Endodermal cell (in vitro differentiated cells): ENCODE measurements around the gene VAV2. TPM values are rescaled to one million over a fixed set of nuclear protein-coding genes. Genes with fewer than 3 reads are reported as not detected.

Experiments
- DNase-seq: peaks from one replicate; pipeline ENCODE4 v3.0.0-alpha.2; 2017
- H3K27ac ChIP-seq: 2 replicates; pipeline ENCODE4 v1.5.1; 2013; ENCODE audit warnings: mild to moderate bottlenecking, low read depth, low read length, moderate library complexity
- H3K27me3 ChIP-seq: 2 replicates; pipeline ENCODE4 v1.6.1; 2013; ENCODE audit warnings: mild to moderate bottlenecking, low read length, moderate library complexity; ENCODE audit not compliant: insufficient read depth, control insufficient read depth, poor library complexity, severe bottlenecking
- H3K36me3 ChIP-seq: 2 replicates; pipeline ENCODE4 v1.7.0; 2013; ENCODE audit warnings: mild to moderate bottlenecking, low read length, moderate library complexity; ENCODE audit not compliant: control insufficient read depth, insufficient read depth
- H3K4me1 ChIP-seq: one replicate; pipeline ENCODE4 v1.7.0; 2013; ENCODE audit warnings: low read length; ENCODE audit not compliant: control insufficient read depth, insufficient read depth
- H3K4me3 ChIP-seq: 2 replicates; pipeline ENCODE4 v1.5.1; 2013; ENCODE audit warnings: mild to moderate bottlenecking, low read length, moderate library complexity
- H3K9ac ChIP-seq: 2 replicates; pipeline ENCODE4 v1.6.1; 2013; ENCODE audit warnings: mild to moderate bottlenecking, low read length, moderate library complexity; ENCODE audit not compliant: poor library complexity, severe bottlenecking; ENCODE audit errors: extremely low read depth
- H3K9me3 ChIP-seq: 2 replicates; pipeline ENCODE4 v1.6.1; 2013; ENCODE audit warnings: mild to moderate bottlenecking, low read length, moderate library complexity; ENCODE audit not compliant: control insufficient read depth
- H3K27ac Mint-ChIP-seq: 2 replicates; pipeline ENCODE4 v1.8.0; 2020; ENCODE audit warnings: mixed read lengths
- H3K27me3 Mint-ChIP-seq: 2 replicates; pipeline ENCODE4 v1.8.0; 2021; ENCODE audit warnings: mild to moderate bottlenecking, mixed read lengths; ENCODE audit not compliant: insufficient read depth
- H3K36me3 Mint-ChIP-seq: 2 replicates; pipeline ENCODE4 v1.8.0; 2020; ENCODE audit warnings: low read depth, mixed read lengths
- H3K4me1 Mint-ChIP-seq: 2 replicates; pipeline ENCODE4 v1.8.0; 2020; ENCODE audit warnings: mixed read lengths
- H3K4me3 Mint-ChIP-seq: 2 replicates; pipeline ENCODE4 v1.8.0; 2020; ENCODE audit warnings: mild to moderate bottlenecking, moderate library complexity, mixed read lengths
- H3K9me3 Mint-ChIP-seq: 2 replicates; pipeline ENCODE4 v1.8.0; 2020; ENCODE audit warnings: mild to moderate bottlenecking, mixed read lengths
- CTCF ChIP-seq: fragments of 200-600 bp; sonication (generic); conservative IDR thresholded peaks from 2 replicates; pipeline ENCODE4 v1.5.0; 2021; ENCODE audit warnings: antibody characterized with exemption, mild to moderate bottlenecking
- WGBS, 2 experiments: methylation state at CpG; one replicate each; pipeline versions ENCODE4 v1.1.5 to v1.1.7; 2013; ENCODE audit warnings: missing lambda C conversion rate in 2 of 2, mixed read lengths in 1 of 2; ENCODE audit not compliant: insufficient coverage in 1 of 2, insufficient read length in 1 of 2; 5-methylcytosine and 5-hydroxymethylcytosine counted together
- total RNA-seq, 2 donors: library from RNA; stranded (reverse); fragmentation: NEBNext Ultra II Directional in 1 of 2; extraction: Animal tissue kit (Norgen Biotek cat#: 25700) in 1 of 2; gene quantifications; 2 replicates in 1 of 2; 3 replicates in 1 of 2; pipeline ENCODE4 v1.2.1, GENCODE V29; 2021

VAV2 gene
- total RNA-seq, 2 donors from 2014 or later: 29.8 to 35.9 TPM

GRCh38 chr9:133876144-133876543 is 116.0 kb downstream of the VAV2 start:
- peak; percentile 77 for TF ChIP-seq CTCF
- no peaks in the 10 kb centered on the region for H3K36me3 ChIP-seq
- DNase-seq: peak; percentile 95
- WGBS, 2 experiments: 88 to 90% methylated on average over 8 to 11 of the region's 11 CpGs
- Mint-ChIP-seq H3K27me3 (no peaks in the 10 kb centered on the region), H3K4me1 (no peaks in the 10 kb centered on the region), H3K9me3 (no peaks in the 10 kb centered on the region), H3K4me3 (no peak overlapping the region), H3K27ac (no peak overlapping the region), H3K36me3 (no peaks in the 10 kb centered on the region)
- H3K4me3 ChIP-seq: no peak overlapping the region
- no peak overlapping the region for H3K27ac ChIP-seq
- H3K4me1 ChIP-seq: no peaks in the 10 kb centered on the region
- no peak overlapping the region for H3K9ac ChIP-seq
- H3K9me3 ChIP-seq: no peaks in the 10 kb centered on the region
- H3K27me3 ChIP-seq: no peaks in the 10 kb centered on the region

DNA sequence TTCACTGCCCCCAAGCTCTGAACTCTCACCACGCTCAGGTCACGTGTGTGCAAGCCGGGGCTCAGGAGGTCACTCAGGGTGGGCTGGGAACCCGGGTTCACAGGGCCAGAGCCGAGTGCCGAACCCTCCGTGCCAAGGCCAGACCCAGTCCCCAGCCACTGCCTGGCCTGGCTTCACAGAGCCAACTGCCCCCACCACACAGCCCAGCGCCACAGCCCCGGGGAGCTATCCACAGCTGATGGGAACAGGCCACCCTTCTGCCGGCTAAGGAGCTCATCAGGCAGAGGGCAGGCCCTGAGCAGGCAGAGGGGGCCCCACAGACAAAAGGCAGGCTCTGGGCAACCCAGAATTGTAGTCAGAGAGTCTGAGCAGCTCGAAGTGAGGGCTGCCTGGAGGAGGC is 117.0 kb downstream of the VAV2 start:
- Histone ChIP-seq H3K9ac (no peak overlapping the region), H3K9me3 (no peaks in the 10 kb centered on the region), H3K4me3 (no peak overlapping the region), H3K36me3 (no peaks in the 10 kb centered on the region), H3K4me1 (no peaks in the 10 kb centered on the region), H3K27me3 (no peaks in the 10 kb centered on the region), H3K27ac (peak overlapping the region; percentile 79)
- H3K27me3 Mint-ChIP-seq: no peaks in the 10 kb centered on the region
- H3K27ac Mint-ChIP-seq: no peak overlapping the region
- TF ChIP-seq CTCF: no peak
- no peaks in the 10 kb centered on the region for H3K9me3 Mint-ChIP-seq
- WGBS, 2 experiments: 93 to 100% methylated on average over 3 to 11 of the region's 11 CpGs
- no peaks in the 10 kb centered on the region for H3K36me3 Mint-ChIP-seq
- no peaks in the 10 kb centered on the region for H3K4me1 Mint-ChIP-seq
- no peak for DNase-seq
- no peak overlapping the region for H3K4me3 Mint-ChIP-seq

DNA sequence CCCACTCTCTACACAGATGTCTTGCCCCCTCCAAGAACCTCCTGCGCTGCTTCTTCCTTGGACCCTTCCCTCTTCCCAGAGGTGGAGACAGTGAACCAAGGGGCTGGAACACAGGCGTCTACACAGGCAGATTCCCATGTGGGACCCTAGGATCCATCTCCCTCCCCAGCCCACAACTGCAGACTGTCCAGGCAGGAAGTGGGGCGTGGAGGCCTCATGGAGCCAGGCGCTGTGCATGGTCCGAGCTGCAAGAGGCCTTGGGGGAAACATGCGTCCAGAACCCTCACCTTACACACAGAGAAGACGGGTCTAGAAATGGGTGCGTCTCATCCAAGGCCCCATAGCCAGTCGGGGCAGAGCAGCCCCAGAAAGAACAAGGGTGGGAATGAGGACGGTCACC is 117.5 kb downstream of the VAV2 start:
- DNase-seq: no peak
- no peaks in the 10 kb centered on the region for H3K27me3 Mint-ChIP-seq

More for the DNA sequence above, 117.5 kb downstream of the VAV2 start:
- WGBS, 2 experiments: 57 to 91% methylated on average over 1 to 10 of the region's 10 CpGs
- Mint-ChIP-seq H3K36me3 (no peaks in the 10 kb centered on the region), H3K4me3 (no peak overlapping the region), H3K4me1 (no peaks in the 10 kb centered on the region), H3K27ac (peak overlapping the region; percentile 75), H3K9me3 (no peaks in the 10 kb centered on the region)
- Histone ChIP-seq H3K36me3 (no peaks in the 10 kb centered on the region), H3K4me1 (no peaks in the 10 kb centered on the region), H3K9ac (no peak overlapping the region), H3K27me3 (no peaks in the 10 kb centered on the region), H3K4me3 (no peak overlapping the region), H3K9me3 (no peaks in the 10 kb centered on the region), H3K27ac (peak overlapping the region; percentile 79)
- no peak for TF ChIP-seq CTCF
